GM18858 (cell line): ENCODE results near the gene SVBP.
A peak's percentile ranks its signal among the peaks of the same experiment; 100 is the strongest.
"Not testable (repeated sequence)": the region's sequence is repeated elsewhere in the genome, so short reads cannot be mapped to it uniquely, and the experiment has no call there.

ENCODE experiments used
- ATAC-seq: cut with Tn5 transposase; IDR thresholded peaks from one replicate; pipeline ENCODE4 v1.9.1; 2021; ENCODE audit not compliant: unreplicated experiment

The SVBP gene

GRCh38 chr1:42816585-42817439 is at the start of gene SVBP, which contains the start of gene ERMAP:
TSS of gene SVBP (minus strand) at chr1:42817397. CDS start at chr1:42816544, 853 bp downstream.
TSS of gene ERMAP (plus strand) at chr1:42817122. CDS start at chr1:42830449, 13,327 bp downstream.
- no peak for ATAC-seq

GRCh38 chr1:42866549-42866948 is 49.4 kb upstream of the SVBP start:
- no peak for ATAC-seq

GRCh38 chr1:42861014-42861399 is 43.8 kb upstream of the SVBP start:
- no peak for ATAC-seq

DNA sequence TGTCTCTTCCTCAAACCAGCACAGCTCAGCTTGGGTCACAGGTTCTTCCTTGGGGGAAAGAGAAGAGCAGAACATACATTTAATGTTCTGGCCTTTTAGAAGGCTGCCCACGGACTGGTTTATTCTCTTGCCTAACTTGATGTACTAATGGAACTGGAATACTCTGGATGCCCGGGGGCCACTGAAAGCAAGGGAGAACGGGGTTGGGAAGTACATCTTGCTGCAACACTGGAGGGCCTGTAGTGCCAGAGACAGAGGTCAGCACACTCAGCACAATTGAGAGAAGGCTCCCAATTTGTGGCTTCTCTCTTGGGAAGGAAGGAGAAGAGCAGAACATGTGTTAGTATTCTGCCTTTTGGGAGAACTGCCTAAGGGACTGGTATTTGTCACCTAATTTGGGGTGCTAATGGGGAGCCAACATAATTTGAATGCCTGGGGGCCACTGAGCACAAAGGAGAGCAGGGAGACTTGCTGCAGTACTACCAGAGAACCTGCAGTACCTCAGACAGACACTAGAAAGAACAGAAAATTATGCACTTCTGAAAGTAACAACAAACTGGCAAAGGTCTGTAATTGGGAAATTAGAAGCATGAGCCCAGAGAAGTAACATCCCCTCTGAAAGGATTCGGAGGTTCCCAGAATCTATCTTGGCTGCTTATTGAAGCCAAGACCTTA is 43.3 kb upstream of the SVBP start:
- ATAC-seq, result no peak

GRCh38 chr1:42859366-42859765 is 42.2 kb upstream of the SVBP start:
- not testable (repeated sequence) for ATAC-seq

- ATAC-seq, result not testable (repeated sequence)
These were observed 39.4 kb upstream of the SVBP start for GRCh38 chr1:42856554-42856953.

- no peak for ATAC-seq
These were observed 36.1 kb upstream of the SVBP start for GRCh38 chr1:42853116-42853884.

- ATAC-seq, result no peak
These were observed 35.4 kb upstream of the SVBP start for GRCh38 chr1:42852608-42852980.

DNA sequence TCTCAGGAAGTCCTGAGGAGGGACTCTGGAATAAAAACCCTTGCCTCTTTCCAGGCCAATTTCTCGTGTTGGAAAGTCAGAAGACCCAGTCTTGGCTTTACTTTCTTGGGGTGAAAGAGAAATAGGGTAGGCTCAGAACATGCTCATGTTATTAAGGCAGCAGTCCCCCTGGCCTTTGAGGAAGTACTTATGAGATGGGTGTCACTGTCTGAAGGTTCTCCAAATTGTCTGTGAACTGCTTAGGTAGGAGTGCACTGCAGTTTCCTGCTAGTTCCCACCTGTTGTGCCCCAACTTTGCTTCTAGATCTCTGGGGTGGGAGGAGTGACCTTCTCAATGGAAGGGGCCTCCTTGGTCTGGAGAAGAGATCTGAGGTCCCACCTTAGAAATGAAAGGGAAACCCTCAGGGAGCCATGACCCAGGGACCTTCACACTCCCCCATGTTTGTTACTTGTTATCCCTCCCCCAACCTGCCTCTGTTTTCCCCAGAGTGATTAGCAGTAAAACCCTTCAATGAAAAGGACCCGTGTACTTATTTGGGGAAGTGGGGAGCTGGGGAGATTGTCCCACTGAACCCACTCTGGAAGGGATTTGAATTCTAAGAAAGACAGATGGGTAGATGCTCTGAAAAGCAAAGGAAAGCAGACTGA is 34.9 kb upstream of the SVBP start:
- ATAC-seq, result no peak

DNA sequence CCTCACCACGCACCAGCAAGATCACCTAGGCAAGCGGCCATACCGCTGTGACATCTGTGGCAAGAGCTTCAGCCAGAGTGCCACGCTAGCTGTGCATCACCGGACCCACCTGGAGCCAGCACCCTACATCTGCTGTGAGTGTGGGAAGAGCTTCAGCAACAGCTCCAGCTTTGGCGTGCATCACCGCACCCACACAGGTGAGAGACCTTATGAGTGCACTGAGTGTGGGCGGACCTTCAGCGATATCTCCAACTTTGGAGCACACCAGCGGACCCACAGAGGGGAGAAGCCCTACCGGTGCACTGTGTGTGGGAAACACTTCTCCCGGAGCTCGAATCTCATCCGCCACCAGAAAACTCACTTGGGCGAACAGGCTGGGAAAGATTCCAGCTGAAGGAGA is 34.2 kb upstream of the SVBP start:
- no peak for ATAC-seq

DNA sequence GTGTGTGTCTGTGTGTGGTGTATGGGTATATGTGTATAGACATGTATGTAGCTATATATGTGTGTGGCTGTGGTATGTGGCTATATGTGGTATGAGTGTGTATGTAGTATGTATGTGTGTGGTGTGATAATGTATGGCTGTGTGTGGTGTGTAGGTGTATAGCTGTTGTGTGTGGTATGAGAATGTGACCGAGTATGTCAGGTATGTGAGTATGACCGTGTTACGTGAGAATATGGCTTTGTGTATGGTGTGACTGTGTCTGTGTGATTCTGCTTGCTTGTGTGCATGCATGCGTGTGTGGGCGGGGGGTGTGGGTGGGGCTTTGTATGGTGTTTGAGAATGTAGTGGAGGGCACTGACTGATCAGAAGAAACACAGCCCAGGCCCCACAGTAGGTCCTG is 32.7 kb upstream of the SVBP start:
- ATAC-seq, result no peak

DNA sequence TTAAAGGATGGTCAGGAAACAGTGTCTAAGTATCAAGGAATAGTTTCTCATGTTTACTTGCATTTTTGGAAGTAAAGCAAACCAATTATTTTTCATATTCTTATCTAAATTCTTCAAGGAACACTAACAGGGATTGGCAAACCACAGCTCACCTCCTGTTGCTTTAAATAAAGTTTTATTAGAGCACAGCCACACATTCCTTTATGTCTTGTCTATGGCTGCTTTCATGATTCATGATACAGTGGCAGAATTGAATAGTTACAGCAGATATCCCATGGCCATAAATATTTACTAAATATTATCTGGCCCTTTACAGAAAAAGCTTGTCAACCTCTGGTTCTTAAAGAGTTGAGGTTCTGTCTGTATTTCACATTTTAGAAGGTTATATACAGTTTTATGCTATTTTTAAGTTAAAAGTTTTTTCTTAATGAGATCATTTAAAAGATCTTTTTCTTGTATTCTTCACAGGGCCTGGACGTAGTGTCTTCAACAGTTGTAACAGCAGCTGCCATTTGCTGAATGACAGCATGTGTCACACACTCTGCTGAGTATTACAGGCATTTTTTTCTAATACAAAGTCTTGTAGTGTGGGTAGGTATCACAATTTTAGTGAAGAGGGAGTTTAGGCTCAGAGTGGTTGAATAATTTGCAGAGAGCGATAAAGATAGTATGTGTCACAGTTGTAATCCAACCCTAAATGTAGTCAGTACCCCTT is 31.8 kb upstream of the SVBP start:
- no peak for ATAC-seq

GRCh38 chr1:42847721-42848460 is 30.7 kb upstream of the SVBP start:
- ATAC-seq, result no peak

GRCh38 chr1:42847111-42847595 is 30.0 kb upstream of the SVBP start:
- ATAC-seq, result no peak

GRCh38 chr1:42846257-42847110 is 29.3 kb upstream of the SVBP start, which contains the start of gene ZNF691:
TSS of gene ZNF691 (plus strand) at chr1:42846613. CDS start at chr1:42849659, 3,046 bp downstream.
- ATAC-seq, result peak; percentile 73

DNA sequence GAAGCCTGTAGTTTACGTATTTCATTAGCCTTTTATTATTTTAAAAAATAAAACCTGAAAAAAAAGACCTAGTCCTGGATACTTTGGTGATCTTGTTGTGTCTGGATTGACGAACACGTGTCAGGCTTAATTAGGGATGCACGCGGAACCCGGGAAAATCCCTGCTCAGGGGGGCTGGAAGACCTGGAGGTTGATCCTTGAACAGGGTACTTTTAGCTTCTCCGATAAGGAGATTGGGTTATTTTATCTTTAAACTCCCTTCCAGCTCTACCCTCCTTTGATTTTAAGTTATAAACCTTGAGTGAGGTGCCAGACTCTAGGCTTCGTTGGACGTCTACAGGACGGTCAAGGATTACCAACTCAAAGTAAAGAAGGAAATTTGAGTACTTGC is 28.7 kb upstream of the SVBP start:
- no peak for ATAC-seq

GRCh38 chr1:42845193-42845592 is 28.0 kb upstream of the SVBP start:
- ATAC-seq, result no peak

- no peak for ATAC-seq
These were observed 27.5 kb upstream of the SVBP start for GRCh38 chr1:42844592-42845140.
